NCI-H1930 (cell line): ENCODE data around the gene TNF.
A peak's percentile ranks its signal among the peaks of the same experiment; 100 is the strongest.

Source experiments
- DNase-seq, 2 experiments: peaks; one replicate each; lab custom pipeline; 2025; lab: John Stamatoyannopoulos, UW

Gene TNF

DNA sequence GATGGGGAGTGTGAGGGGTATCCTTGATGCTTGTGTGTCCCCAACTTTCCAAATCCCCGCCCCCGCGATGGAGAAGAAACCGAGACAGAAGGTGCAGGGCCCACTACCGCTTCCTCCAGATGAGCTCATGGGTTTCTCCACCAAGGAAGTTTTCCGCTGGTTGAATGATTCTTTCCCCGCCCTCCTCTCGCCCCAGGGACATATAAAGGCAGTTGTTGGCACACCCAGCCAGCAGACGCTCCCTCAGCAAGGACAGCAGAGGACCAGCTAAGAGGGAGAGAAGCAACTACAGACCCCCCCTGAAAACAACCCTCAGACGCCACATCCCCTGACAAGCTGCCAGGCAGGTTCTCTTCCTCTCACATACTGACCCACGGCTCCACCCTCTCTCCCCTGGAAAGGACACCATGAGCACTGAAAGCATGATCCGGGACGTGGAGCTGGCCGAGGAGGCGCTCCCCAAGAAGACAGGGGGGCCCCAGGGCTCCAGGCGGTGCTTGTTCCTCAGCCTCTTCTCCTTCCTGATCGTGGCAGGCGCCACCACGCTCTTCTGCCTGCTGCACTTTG, at the start of gene TNF:
TSS of gene TNF (plus strand) at position 231 of the 567 bp plus-strand sequence. CDS start at position 408, 177 bp downstream.
- no peak for DNase-seq

- DNase-seq, result no peak
Measured at GRCh38 chr6:31525932-31526591, 49.3 kb upstream of the TNF start.

DNA sequence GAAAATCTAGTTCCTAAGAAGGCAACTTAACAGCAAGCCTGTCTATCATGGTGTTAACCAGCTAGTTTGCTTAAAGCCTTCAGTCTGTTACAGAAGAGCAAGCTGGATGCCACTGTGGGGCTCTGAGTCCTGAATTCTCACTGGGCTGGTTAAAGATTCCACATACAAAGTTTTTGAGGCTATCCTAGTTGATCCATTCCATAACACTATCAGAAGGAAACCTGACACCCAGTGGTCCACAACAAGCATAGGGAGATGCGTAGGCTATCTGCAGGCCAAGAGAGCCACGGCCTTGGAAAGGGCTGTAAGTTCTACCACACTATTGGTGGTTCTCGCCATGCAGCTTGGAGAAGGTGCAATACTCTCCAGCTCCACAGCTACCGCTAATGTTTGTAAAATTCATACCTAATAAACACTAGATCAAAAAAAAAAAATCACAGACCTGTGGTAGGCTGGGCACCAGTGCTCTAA, 47.0 kb upstream of the TNF start:
- no peak for DNase-seq

DNA sequence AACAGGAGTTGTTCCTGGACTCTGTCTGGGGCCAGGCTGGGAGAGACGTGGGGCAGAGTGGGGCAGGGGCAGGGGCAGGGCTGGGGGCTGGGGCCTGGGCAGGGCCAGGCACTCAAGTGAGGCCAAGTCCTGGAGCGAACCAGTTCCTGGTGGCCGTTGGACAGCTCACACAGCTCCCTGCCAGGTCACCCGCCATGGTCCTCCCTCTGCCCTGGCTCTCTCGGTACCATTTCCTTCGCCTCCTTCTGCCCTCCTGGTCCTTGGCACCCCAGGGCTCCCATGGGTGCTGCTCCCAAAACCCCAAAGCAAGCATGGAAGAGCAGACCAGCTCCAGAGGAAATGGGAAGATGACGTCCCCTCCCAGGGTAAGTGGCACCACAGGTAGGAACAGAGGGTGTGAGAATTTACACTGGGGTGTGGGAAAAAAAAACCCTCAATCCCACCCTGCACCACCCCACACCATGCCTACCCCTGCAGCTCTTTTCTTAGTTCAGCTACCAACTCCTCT, 46.5 kb upstream of the TNF start, which contains the start of gene MCCD1:
TSS of gene MCCD1 (plus strand) at position 142 of the 508 bp plus-strand sequence. CDS start at position 195, 53 bp downstream.
- no peak for DNase-seq

GRCh38 chr6:31529329-31530150, 45.8 kb upstream of the TNF start:
- no peak for DNase-seq

- DNase-seq, result no peak
Measured at GRCh38 chr6:31530659-31531058, 44.7 kb upstream of the TNF start.

DNA sequence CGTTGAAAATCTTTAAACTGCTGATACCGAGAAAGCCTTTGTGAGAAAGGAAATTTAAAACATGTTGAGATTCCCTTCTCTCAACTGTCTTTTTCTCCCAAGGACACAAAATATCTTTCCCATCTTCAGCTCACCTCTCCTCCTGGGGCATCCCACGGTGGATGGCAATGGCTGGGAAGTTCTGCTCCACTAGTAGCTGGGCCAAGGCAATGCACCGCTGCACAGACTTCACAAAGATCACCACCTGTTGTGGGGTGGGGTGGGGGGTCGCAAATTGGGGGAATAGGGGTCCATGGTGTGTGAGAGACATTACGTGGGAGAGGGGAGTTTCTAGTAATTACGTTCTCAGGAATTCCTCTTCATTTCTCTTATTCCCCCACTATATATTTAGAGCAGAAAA, 44.2 kb upstream of the TNF start:
- DNase-seq, result no peak

GRCh38 chr6:31531771-31532643, 43.4 kb upstream of the TNF start:
- DNase-seq, result no peak

- no peak for DNase-seq
Measured at GRCh38 chr6:31532644-31533454, 42.5 kb upstream of the TNF start.

GRCh38 chr6:31533455-31533841, 41.9 kb upstream of the TNF start:
- no peak for DNase-seq

DNA sequence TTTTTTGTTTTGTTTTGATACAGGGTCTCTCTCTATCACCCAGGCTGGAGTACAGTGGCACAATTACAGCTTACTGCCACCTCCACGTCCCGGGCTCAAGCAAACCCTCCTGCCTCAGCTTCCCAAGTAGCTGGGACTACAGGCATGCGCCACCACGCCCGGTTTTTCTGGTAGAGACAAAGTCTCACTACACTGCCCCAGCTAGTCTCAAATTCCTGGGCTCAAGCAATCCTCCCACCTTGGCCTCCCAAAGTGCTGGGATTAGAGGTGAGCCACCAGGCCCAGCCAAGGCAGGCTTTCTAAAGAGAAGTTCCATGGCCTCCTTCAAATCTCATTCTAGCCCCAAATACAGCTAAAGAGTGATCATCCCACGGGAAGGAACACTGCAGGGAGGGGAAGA, 41.4 kb upstream of the TNF start:
- no peak for DNase-seq

- DNase-seq, result no peak
Measured at GRCh38 chr6:31534521-31535040, 40.8 kb upstream of the TNF start.

DNA sequence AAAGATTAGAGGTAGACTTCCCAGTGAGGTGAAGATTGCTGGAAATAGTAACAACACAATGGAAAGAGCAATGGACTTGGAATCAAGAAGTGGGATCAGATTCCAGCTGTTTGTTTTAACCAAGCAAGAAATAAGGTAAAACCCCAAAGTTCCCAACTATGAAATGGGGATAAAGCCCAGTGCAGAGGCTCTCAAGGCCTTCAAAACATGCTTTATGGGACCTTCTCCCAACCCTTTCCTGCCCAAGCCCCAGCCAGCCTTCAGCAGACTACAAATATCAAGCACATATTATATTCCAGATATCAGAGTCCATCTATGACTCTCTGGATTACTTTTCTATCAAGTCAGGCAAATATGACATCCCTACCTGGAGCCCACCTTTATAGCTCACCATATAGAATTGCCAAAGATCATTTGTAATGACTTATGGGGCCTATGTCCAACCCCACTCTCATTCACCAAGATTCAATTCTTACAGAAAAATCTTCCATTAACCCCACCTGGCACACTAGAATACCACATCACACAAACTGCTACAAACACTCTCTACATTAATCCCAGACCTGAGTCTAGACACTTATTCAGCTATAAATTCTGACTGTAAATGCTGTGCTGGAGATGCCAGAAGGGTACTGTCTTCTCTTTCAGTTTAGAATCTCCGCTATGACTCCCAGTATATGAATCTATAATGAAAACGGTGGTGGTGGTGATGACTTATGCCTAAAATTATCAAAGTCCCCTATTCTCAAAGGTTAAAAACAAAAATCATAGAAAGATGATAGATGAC, 39.6 kb upstream of the TNF start:
- no peak for DNase-seq

GRCh38 chr6:31538805-31539400, 36.5 kb upstream of the TNF start:
- no peak for DNase-seq

- DNase-seq, result no peak
Measured at GRCh38 chr6:31540640-31541039, 34.7 kb upstream of the TNF start.

DNA sequence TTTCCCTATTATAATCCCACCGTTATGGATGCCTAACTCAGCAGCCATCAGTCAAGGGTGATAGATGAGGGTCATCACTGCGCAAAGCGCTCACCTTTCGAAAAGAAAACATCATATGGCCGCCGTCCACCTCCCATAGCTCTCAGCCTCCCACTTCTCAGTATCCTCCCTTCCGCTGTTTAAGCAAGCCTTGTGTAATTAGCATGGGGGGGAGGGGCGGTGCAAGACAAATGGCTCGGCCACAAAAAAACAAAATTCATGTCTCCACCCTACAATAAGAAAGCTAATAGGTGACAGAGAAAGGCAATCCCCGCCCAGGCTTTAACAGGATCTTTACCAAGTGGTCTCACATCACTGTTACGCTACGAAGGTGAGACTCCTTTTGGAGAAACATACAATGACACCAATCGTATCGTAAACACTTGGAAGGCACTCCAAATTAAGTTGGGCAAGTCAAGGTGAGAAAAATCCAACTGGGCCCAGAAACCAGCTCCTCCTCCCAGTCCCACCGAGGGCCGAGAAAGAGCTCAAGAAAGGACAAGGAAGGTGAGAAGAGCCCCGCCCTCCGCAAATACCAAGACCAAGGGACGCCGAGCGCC, 34.2 kb upstream of the TNF start:
- no peak for DNase-seq

DNA sequence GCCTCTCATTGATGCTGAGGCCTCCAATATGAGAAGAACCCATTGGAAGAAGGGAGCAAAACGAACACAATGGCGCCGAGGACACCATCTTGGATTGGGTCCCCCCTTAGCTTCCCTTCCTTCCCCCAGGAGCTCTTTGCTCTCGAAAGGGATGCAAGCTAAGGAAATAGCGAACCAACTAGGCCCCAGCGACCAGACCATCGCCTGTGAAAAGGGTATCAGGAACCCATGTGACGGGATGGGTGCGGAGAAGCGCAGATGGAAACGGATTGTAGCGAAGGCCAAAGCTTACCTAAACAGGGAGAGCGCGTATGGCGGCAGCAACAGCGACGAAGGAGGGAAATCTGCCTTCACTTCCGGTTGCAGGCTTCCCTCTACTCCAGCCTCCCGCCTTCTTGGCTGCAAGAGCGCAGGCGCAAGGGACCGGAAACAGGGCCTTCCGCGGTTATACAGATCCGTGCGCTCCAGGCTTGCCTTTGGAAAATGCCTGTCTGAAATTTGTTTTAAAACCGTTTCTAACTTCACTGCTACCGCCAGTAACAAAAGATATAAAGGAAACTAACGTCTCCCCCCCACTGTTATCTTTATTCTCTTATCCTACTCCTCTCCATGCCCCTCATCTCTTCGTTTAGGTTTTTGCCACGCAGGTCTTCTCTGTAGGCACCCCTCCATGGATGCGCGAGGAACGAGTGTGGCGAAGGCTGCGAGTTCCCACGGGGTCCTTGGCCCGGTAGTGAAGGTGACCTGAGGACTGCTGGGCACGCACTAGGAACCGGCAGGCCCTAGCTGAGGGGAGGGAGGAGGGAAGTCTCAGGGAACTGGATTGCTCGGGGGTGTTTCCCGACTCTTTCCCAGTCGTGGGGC, 33.5 kb upstream of the TNF start, which contains the start of gene DDX39B:
TSS of gene DDX39B (minus strand) at position 346 of the 864 bp plus-strand sequence. CDS start 1,471 bp downstream, outside the sequence.
- DNase-seq, result peak; percentile 94 to 95

GRCh38 chr6:31543639-31544038, 31.7 kb upstream of the TNF start:
- DNase-seq, result no peak
